AG08395 (cell line): ENCODE measurements around the gene PRR12.
A peak's percentile ranks its signal among the peaks of the same experiment; 100 is the strongest.

ENCODE experiments used
- DNase-seq: peaks from one replicate; pipeline ENCODE4 v3.0.0; 2012; ENCODE audit warnings: mixed read lengths, low spot score

PRR12 gene

DNA sequence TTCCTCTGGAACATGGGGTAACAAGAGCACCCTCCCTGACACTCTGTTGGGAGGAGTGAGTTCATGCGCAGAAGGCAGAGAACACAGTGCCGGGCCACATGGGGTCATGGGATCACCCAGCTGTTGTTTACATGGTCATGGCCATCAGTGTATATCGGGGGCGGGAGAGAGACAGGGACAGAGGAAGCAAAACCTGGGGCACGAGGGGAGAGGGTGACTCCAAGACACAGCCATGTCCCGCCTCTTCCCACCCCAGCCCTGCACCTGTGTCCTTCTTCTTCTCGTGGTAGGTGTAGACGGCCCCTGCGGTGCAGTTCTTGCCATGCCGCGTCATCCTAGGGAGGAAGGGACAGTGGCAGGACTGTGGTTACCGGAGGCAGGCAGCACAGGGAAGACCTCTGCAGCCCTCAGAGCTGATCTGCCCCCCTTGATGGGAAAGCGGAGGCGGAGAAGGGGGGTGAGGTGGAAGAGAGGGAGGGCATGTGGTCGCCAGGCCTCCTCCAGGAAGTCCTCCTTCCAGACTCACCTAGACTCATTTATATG, 30.6 kb upstream of the PRR12 start:
- no peak for DNase-seq

DNA sequence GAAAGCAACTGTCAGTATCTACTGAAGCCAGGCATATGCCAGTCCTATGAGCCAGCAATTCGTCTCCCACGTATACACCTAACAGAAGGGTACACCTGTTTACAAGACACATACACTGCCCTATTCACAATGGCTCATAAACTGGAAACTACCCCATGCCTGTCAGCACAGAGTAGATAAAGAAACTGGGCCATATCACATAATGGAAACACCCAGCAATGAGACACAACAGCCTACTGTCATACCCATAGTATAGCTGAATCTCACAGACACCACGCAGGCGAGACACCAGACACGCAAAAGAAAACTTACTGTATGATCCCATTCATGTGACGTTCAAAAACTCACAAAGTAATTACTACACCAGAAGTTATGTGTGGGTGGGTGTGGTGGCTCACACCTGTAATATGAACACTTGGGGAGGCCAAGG, 26.4 kb upstream of the PRR12 start:
- no peak for DNase-seq

DNA sequence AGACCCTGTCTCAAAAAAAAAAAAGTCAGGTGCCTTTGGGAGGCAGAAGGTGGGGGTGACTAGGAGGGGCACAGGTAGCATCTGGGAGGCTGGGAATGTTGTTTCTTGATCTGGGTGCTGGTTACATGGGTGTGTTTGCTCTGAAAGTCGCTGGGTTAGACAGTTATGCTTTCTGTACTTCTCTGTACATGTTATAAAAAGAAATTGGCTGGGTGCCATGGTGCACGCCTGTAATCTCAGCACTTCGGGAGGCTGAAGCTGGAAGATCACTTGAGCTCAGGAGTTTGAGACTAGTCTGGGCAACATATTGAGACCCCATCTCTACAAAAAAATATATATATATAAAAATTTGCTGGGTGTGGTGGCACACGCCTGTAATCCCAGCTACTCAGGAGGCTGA, 25.7 kb upstream of the PRR12 start:
- no peak for DNase-seq

DNA sequence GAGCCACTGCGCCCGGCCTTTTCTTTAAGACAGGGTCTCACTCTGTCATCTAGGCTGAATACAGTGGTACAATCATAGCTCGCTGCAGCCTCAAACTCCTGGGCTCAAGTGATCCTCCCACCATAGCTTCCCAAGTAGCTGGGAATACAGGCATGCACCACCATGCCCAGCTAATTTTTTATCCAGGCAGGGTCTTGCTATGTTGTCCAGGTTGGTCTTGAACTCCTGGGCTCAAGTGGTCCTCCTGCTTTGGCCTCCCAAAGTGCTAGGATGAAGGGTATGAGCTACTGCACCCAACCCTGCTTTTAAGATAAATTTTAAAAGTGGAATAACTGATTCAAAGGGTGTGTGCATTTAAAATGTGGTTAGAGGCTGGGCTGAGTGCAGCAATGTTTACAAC, 24.7 kb upstream of the PRR12 start:
- DNase-seq = no peak

DNA sequence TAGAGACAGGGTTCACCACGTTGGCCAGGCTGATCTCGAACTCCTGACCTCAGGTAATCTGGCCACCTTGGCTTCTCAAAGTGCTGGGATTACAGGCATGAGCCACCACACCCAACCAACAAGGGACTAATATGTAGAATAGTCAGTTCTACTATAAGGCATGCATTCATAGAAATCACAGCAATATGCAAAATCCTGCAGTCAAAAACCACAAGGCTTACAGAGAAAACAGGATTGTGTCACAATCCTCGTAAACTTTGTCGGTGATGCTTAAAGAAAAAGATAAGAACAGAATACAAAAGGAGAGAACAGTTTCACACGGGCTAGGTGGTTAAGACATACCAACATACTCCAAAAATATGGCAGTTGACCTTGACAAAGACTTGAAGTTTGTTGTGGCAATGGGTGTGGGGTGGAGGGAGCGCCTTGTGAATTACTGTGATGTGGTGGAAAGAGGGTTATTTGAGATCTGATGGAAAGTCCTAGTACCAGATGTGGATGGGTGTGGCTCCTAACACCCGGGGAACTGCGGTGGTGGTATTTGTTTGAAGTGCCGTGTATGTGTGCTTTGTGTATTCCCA, 23.0 kb upstream of the PRR12 start:
- peak; percentile 57 for DNase-seq

DNA sequence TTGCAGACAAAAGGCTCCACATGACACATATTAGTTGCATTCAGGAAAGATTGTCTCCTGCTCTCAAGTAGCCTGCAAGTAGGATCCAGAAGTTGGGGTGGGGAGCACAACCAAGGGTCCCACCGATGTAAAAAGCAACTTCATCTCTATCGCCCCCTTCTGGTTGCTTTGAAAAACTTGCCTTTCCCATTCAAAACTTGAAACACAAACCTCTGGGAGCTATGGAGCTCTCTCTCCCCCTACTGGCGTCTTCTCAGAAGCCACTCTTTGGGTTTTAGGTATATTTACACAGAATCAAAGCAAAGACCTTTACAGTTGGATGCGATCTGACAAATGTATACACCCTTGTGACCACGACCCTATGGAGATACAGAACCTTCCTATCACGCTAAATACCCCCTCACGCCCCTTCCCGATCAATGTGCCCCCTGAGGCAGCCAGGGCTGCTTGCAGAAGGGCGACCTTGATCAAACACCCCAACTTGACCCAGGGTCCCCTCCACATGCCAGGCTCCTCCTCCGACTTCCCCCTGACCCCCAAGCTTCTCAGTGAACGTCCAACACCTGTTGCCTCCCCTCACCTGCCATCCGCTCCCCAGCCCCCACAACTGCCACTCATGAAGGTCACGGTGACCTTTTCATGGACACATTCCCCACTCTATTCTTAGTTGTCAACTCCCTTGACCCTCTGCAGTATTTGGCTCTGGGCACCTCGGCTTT, 20.7 kb upstream of the PRR12 start:
- peak; percentile 88 for DNase-seq

DNA sequence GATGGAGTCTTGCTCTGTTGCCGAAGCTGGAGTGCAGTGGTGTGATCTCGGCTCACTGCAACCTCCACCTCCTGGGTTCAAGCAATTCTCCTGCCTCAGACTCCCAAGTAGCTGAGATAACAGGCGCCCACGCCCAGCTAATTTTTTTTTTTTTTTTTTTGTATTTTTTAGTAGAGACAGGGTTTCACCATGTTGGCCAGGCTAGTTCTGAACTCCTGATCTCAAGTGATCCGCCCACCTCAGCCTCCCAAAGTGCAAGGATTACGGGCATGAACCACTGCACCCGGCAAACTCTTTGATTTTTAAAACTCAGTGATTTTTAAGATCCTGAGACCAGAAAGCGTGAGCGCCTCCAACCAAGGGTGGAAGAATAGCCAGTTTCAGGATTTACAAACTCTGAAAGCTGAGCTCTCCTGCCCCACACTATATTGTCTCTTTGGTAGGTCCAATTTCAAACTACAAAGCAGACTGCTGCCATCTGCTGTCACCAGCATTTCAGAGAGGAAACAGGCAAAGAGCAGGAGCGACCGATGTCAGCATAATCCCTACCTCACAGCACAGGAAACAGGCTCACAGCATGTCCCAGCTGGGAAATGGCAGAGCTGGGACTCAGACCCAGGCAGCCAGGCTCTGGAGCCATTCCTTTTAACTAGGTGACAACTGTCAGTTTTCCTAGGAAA, 19.8 kb upstream of the PRR12 start:
- no peak for DNase-seq

DNA sequence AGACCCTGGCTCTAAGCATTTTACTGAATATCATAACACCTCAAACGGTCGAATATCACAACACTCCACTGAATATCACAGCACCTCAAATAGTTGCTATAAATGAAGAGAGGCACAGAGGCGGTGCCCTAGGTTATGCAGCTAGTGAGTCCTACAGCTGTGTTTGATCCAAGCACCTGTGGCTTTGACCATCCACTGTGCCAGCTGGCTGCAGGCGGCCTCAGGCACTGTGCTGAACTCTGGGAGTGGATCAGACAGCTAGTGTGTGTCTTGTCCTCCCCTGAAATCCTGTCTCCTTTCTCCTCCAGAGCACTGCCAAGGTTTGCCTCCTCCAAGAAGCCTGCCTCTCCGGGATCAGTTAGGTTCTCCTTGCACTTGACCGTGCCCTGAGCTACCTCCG, 18.0 kb upstream of the PRR12 start:
- DNase-seq = no peak

DNA sequence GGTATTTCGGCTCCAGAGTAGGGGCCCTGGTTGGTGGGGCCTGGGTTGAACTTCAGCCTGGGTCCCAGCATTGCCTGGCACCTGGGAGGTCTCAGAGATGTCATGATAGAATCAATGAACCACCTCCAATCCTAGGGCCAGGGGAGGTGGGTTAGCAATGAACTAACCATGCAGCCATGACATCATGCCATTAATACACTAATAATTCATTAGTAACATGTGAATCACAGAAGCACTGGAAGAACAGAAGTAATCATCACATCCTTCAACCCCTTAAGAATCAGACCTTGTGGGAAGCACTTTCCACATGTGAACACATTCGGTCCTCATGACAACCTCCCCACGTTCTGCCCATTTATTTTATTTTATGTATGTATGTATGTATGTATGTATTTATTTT, 17.6 kb upstream of the PRR12 start:
- DNase-seq = no peak

DNA sequence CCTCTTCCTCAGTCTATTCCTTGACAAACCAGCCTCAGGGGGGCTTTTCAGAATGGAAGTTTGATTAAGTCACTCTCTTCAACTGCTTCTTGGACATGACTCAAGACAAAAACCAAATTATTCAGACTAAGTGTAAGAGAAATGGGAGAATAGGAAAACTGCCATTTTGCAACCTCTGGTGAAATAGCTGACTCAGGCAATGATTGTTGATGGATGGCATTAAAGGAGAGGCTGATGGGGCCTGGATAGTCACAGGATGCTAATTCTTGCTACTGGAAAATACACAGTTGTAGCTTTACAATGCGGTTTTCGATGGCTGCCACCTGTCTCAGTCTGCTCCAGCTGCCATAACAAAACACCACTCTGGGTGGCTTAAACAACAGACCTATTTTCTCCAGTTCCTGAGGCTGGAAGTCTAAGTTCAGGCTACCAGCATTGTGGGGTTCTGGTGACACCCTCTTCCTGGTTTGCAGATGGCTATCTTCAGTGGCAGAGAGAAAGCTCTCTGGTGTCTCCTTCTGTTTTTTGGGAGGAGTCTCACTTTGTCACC, 16.7 kb upstream of the PRR12 start:
- DNase-seq = no peak

DNA sequence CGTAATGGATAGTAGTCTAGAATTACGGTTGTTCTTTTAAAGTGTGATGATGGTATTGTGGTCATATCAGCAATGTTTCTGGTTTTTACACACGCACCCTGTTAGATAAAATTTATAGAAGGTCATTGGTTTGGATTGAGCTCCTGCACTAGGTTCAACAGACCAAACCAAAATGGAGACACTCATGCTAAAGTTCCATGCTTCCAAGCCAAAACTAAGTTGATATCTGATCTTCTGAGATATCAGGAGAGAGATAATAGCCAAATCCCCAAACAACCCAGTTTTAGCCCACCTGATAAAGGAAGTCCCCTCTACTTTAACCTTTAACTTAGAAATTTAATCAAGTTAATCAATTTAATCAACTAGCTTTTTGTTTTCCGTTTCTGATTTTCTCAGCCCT, 11.8 kb upstream of the PRR12 start:
- no peak for DNase-seq

DNA sequence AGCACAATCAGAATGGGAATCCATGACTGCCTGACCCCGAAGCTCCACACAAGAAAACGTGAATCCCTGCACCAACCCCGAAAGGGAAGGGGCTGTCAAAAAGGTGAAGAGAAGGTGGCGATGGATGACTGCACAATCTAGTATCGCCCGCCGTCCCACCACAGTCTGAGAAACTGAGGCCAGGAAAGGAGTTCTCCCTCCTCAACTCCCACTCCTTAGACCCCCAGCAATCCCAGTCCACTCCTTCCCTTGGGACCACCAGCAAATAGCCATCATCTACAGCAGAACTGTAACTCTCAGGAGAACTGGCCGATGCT, 11.1 kb upstream of the PRR12 start:
- DNase-seq = no peak

DNA sequence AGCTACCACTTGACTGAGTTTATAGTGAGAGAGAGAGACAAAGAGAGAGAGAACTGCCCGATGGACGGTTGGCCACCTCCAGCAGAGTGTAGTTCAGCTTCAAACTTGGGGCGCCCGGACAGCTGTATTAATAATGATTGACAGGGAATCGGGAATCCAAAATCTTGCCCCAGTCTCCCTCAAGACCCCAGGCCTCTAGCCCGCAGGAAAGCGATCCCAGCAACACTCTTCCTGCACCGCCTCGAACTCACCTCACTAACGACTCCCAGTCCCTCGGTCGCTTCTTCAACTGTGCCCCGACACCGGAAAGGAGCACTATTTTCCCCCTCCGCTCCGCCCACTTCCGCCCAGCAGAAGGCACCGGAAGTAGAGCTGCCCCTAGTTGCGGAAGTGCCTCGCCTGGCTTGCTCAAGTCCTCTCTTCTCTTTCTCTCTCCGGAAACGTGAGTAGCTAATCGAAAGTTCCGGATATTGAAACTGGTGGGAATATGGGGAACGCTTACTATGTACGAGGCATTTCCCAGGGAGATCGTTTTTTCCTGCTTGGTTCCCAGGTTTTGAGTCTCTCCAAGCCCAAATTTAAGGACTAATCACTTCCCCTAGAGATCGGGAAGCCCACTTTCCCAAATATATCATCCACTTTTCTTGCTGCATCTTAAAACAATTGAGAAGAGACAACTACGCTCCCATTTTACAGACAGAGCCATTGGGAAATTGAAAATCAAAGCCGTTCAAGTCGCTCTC, 10.5 kb upstream of the PRR12 start, which contains the start of gene NOSIP:
Gene NOSIP (minus strand): TSS at position 293 of the 743 bp plus-strand sequence. CDS start 19,865 bp downstream, outside the sequence.
- DNase-seq = peak; percentile 95

DNA sequence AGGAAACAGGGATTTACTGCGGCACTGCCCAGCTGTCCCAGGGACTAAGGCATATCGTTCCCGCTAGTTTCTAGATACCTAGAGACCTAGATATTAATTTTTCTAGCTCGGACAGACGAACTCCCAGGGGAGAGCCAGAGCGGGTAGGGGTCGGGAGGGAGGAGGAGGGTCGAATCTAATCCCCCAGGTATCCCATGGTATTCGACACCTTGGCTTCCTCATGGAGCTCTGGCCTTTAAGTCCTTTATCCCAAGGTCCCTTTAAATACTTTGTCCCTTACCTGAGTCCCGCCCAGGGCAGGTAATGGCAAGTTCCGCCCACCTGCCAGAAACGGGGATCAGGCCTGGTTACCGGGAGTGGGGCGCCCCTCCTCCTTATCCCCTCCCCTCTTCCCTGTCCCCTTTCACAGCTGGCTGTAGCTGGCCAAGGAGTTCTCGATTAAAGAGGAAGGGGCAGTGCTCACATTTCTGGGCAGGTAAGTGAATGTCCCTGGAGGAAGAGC, 9.9 kb upstream of the PRR12 start, which contains the start of gene PRRG2:
Gene PRRG2 (plus strand): TSS at position 310 of the 502 bp plus-strand sequence. CDS start 1,904 bp downstream, outside the sequence.
- no peak for DNase-seq

DNA sequence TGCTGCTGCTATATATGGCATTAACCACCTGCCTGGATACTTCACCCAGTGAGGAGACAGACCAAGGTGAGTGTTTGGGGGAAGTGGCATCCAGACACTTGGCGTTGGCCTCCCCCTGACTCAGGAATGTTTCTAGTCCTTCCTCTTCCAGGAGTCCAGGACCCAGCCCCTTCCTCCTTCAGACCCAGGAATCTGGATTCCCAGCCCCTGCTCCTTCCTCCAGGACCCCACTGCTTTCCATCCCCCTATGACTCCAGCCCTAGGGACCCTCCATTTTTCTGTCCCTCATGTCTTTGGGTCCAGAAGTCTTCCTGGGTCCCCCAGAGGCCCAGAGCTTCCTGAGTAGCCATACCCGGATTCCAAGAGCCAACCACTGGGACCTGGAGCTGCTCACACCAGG, 7.7 kb upstream of the PRR12 start:
- DNase-seq = no peak

DNA sequence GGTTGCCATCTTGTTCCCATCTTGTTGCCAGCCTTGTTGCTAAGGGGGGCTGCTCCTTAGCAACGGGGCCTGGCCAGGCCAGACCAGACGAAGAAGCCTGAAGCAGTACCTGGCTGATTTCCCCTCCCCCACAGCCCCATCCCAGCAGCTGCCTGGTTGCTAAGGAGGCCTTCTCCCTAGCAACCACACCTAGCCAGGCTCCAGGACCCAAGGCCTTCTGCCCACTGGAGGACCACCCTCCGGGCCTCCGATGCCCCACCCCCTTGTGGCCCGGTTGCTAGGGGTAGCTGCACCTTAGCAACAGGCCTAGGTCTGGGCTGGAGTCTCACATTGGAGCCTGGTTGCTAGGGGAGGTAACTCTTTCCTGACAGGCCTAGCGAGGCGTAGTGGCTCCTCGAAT, 6.0 kb upstream of the PRR12 start:
- no peak for DNase-seq

DNA sequence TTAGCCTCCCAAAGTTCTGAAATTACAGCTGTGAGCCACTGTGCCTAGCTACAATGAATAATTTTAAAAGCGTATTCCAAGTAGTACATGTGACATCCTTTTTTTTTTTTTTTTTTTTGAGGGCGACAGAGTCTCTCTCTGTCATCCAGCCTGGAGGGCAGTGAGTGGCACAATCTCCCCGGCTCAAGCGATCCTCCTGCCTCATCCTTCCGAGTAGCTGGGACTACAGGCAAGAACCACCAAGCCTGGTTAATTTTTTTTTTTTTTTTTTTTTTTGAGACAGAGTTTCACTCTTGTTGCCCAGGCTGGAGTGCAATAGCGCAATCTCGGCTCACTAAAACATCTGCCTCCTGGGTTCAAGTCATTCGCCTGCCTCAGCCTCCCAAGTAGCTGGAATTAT, 3.8 kb upstream of the PRR12 start:
- DNase-seq = no peak

DNA sequence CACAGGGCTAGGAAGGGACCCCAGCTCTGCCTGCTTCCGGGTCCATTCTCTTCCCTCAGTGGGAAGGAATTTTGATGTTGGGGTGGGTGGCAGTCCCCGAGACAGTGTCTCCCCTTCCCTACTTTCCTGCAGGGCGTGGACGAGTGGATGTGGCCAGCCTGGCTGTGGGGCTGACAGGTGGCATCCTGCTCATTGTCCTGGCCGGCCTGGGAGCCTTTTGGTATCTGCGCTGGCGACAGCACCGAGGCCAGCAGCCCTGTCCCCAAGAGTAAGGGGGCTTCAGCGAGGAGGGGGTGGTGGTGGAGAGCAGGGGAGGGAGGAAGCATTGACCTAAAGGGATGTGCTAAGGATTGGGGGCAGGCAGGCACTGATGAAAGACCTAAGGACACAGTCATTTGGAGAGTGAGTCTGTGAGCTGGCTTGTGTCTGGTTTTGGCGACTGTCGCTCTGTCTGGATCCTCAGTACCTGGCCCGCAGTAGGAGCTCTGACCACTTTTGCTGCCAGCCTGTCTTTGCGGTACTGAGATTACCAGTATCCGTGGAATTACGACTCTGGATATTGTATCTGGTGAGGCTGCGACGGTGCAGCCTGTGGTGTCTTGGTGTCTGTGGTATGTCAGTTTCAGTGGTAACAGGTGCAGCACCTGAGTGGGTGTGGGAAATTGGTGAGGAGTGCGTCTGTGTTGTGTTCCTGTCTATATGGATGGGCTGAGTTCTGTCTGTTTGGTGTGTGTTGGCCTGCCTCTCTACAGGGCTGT, 2.4 kb upstream of the PRR12 start:
- no peak for DNase-seq

DNA sequence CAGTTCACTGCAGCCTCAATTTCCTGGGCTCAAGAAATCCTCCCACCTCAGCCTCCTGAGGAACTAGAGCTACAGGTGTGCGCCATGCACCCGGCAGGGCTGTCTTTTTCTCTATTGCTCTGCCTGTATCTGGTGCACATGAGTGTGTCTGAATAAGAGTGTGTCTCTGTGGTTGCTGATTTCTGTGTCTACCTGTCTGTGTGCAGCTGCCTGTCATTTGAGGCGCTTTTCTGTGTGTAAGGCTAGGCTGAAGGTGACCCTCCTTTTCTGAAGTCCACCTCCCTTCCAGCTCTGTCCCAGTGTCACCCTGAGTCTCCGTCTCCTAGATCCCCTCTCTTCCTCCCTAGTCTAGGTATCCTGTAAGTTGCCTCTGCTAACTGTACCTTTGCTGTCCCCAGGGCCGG, 1.5 kb upstream of the PRR12 start:
- no peak for DNase-seq

DNA sequence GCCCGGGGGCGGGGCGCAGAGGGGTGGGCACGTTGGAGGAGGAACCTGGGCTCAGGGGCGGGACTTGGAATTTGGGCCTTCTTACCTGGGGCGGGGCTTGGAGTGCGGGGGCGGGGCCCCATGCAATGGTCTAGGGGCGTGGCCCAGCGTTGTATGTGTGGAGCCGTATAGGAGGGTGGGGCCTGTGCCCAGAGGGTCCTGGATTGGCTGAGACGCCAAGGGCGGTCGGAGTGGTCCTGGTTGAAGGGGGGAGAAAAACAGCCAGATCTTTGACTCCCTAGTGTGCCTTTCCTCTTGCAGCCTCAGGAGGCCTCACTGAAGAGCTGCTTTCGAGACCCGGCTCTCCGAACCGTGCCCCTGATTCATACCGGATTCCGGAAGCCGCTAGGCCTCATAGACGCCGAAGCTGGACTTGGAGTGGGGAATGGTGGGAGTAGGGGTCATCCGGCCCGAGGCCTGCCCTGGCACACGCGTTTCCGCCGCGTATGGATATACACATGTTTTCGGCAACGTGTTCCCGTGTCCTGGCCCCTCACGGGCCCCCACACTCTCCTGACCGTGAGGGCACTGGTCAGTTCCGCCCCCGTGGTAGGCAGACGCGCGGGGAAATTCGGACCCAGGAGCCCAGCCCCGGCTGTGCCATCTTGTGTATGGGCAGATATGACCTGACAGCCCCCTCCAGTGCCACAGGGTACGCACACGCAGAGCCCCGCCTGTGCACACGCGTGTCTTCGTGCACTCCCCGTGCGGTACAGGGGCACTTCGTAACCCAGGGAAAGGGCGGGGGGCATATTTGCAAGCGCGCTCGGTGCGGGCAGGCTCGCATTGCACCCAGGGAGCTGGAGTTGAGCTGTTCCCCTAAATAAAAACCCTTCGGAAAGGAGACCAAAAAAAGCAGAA, 661 bp upstream of the PRR12 start:
- DNase-seq = peak; percentile 96
